SU-DHL-6 (cell line): Measurements from ENCODE around the gene IL1RN.

Source experiments
- H2AFZ ChIP-seq: fragments of 200-600 bp; sonication (generic); 2 replicates; pipeline ENCODE4 v1.6.1; 2014; ENCODE audit warnings: low read depth, mild to moderate bottlenecking, moderate library complexity, mixed read lengths, antibody characterized with exemption, low read length; ENCODE audit not compliant: severe bottlenecking
- H3F3A ChIP-seq: fragments of 200-600 bp; shearing (Covaris generic); 2 replicates; pipeline ENCODE4 v1.6.0; 2016; ENCODE audit warnings: antibody characterized with exemption, mild to moderate bottlenecking; ENCODE audit not compliant: insufficient read depth
- H3K27ac ChIP-seq: fragments of 200-600 bp; sonication (generic); 2 replicates; pipeline ENCODE4 v1.5.1; 2016; ENCODE audit warnings: low read depth, mild to moderate bottlenecking, low read length, moderate library complexity, mixed read lengths
- H3K27me3 ChIP-seq: fragments of 200-600 bp; sonication (generic), shearing (Covaris generic); 2 replicates; pipeline ENCODE4 v1.6.0; 2014; ENCODE audit warnings: mild to moderate bottlenecking, low read length
- H3K36me3 ChIP-seq: fragments of 200-600 bp; sonication (generic); 2 replicates; pipeline ENCODE4 v1.6.1; 2014; ENCODE audit warnings: mild to moderate bottlenecking, low read length, mixed read lengths
- H3K4me2 ChIP-seq: fragments of 300-600, 200-600 bp; shearing (Covaris generic), sonication (generic); 2 replicates; pipeline ENCODE4 v1.6.0; 2014; ENCODE audit warnings: low read length, low read depth, mild to moderate bottlenecking; ENCODE audit not compliant: poor library complexity, severe bottlenecking
- H3K4me3 ChIP-seq: fragments of 200-600 bp; sonication (generic); 2 replicates; pipeline ENCODE4 v1.5.1; 2014; ENCODE audit warnings: antibody characterized with exemption, low read length, mild to moderate bottlenecking, mixed read lengths; ENCODE audit not compliant: insufficient read depth, poor library complexity, severe bottlenecking
- H3K79me2 ChIP-seq: fragments of 200-600 bp; sonication (generic); 2 replicates; pipeline ENCODE4 v1.6.1; 2014; ENCODE audit warnings: mild to moderate bottlenecking, low read length, moderate library complexity; ENCODE audit not compliant: insufficient read depth
- H3K9ac ChIP-seq: fragments of 200-600 bp; sonication (generic); 2 replicates; pipeline ENCODE4 v1.7.0; 2014; ENCODE audit warnings: mild to moderate bottlenecking, low read length
- H3K9me2 ChIP-seq: fragments of 200-600 bp; sonication (generic); replicated peaks from 2 replicates; pipeline ENCODE4 v1.6.1; 2014; ENCODE audit warnings: low read length; ENCODE audit not compliant: insufficient read depth
- H3K9me3 ChIP-seq: fragments of 200-600 bp; sonication (generic); 2 replicates; pipeline ENCODE4 v1.6.1; 2014; ENCODE audit warnings: low read length, mixed read lengths; ENCODE audit not compliant: insufficient read depth
- H4K20me1 ChIP-seq: fragments of 200-600 bp; sonication (generic); 2 replicates; pipeline ENCODE4 v1.6.1; 2014; ENCODE audit warnings: low read depth, mild to moderate bottlenecking, antibody characterized with exemption, low read length, moderate library complexity, mixed read lengths
- CTCF ChIP-seq: fragments of 200-600 bp; sonication (generic); IDR thresholded peaks from one replicate; pipeline ENCODE4 v1.5.1; 2017; ENCODE audit warnings: antibody characterized with exemption, mild to moderate bottlenecking, low read length, moderate library complexity; ENCODE audit not compliant: insufficient read depth, poor library complexity, severe bottlenecking
- EZH2phosphoT487 ChIP-seq: fragments of 200-600 bp; sonication (generic), shearing (Covaris generic); conservative IDR thresholded peaks from 2 replicates; pipeline ENCODE4 v1.6.1; 2018; ENCODE audit warnings: mild to moderate bottlenecking, antibody characterized with exemption, low read length, moderate library complexity, mixed read lengths

Gene IL1RN

GRCh38 chr2:113162869-113163268, 35.5 kb downstream of the IL1RN start:
- no peak overlapping the region for H3K27ac ChIP-seq
- no peaks in the 10 kb centered on the region for H3K9me2 ChIP-seq
- TF ChIP-seq EZH2phosphoT487 (no peak), CTCF (no peak)
- H3K9ac ChIP-seq = no peak overlapping the region
- H4K20me1 ChIP-seq = no peaks in the 10 kb centered on the region
- H3K4me3 ChIP-seq = no peak overlapping the region
- no peaks in the 10 kb centered on the region for H3K79me2 ChIP-seq
- no peak overlapping the region for H3K4me2 ChIP-seq
- no peaks in the 10 kb centered on the region for H3K9me3 ChIP-seq
- H3K36me3 ChIP-seq = no peaks in the 10 kb centered on the region
- no peaks in the 10 kb centered on the region for H3F3A ChIP-seq
- H2AFZ ChIP-seq = no peak overlapping the region
- no peaks in the 10 kb centered on the region for H3K27me3 ChIP-seq

- no peaks in the 10 kb centered on the region for H3F3A ChIP-seq
- H4K20me1 ChIP-seq = no peaks in the 10 kb centered on the region
- H3K79me2 ChIP-seq = no peaks in the 10 kb centered on the region
- H3K36me3 ChIP-seq = no peaks in the 10 kb centered on the region
- H3K4me3 ChIP-seq = no peak overlapping the region
- no peak overlapping the region for H3K4me2 ChIP-seq
- H3K9ac ChIP-seq = no peak overlapping the region
- H3K27ac ChIP-seq = no peak overlapping the region
- no peak overlapping the region for H2AFZ ChIP-seq
- H3K27me3 ChIP-seq = no peaks in the 10 kb centered on the region
- TF ChIP-seq CTCF (no peak), EZH2phosphoT487 (no peak)
- H3K9me3 ChIP-seq = no peaks in the 10 kb centered on the region
- no peaks in the 10 kb centered on the region for H3K9me2 ChIP-seq
Measured at GRCh38 chr2:113164215-113164929, 37.0 kb downstream of the IL1RN start.

- no peak overlapping the region for H3K27ac ChIP-seq
- H4K20me1 ChIP-seq = no peaks in the 10 kb centered on the region
- no peak overlapping the region for H2AFZ ChIP-seq
- TF ChIP-seq EZH2phosphoT487 (no peak), CTCF (no peak)
- no peak overlapping the region for H3K4me2 ChIP-seq
- no peaks in the 10 kb centered on the region for H3K79me2 ChIP-seq
- no peaks in the 10 kb centered on the region for H3F3A ChIP-seq
- H3K9me2 ChIP-seq = no peaks in the 10 kb centered on the region
- no peaks in the 10 kb centered on the region for H3K36me3 ChIP-seq
- H3K9me3 ChIP-seq = no peaks in the 10 kb centered on the region
- no peak overlapping the region for H3K4me3 ChIP-seq
- H3K27me3 ChIP-seq = no peaks in the 10 kb centered on the region
- H3K9ac ChIP-seq = no peak overlapping the region
Measured at GRCh38 chr2:113164930-113165585, 37.7 kb downstream of the IL1RN start.
